HG02973 (cell line): Measurements from ENCODE around the gene FGF14.
A peak's percentile ranks its signal among the peaks of the same experiment; 100 is the strongest.

Experiments used
- ATAC-seq: cut with Tn5 transposase; IDR thresholded peaks from one replicate; pipeline ENCODE4 v1.9.1; 2021; ENCODE audit warnings: moderate library complexity; ENCODE audit not compliant: unreplicated experiment

FGF14 gene

GRCh38 chr13:101751488-101751887 is 650.4 kb downstream of the FGF14 start:
- no peak for ATAC-seq

GRCh38 chr13:101749584-101749983 is 652.3 kb downstream of the FGF14 start:
- ATAC-seq: no peak

DNA sequence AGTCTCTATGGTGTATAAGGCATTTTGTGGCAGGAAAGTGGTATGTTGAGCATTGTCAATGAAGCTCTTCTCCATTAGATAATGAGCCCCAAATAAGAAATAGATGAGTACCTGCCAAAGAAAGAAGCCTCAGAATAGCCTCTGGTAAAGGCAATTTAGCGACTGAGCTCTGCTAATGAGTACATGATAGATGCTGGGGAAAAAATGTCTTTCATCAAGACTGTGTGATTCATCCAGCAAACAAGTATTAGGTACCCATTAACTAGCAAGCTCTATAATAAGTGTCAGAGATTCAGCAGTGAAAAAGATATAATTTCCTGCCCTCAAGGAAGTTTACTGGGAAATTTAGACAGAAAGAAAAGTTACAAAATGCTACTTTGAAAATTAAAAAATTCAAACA is 654.8 kb downstream of the FGF14 start:
- no peak for ATAC-seq

DNA sequence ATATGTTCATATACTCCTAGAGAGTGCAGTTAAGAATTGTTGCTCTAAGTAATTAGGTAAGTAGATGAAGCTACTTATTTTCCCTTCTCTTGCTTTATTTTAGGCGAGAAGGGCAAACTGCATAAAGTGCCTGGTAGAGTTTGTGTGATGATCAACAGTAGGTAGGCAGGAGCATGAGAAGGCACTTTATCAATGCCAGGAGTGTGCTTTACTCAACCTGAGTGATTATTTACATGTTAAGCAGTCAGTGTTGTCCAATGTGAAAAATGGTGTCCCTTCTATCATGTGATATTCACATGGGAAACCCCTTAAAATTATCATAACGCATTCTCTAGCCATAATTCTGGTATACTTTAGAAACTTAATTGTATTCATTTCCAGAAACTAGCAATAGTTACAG is 655.3 kb downstream of the FGF14 start:
- no peak for ATAC-seq

DNA sequence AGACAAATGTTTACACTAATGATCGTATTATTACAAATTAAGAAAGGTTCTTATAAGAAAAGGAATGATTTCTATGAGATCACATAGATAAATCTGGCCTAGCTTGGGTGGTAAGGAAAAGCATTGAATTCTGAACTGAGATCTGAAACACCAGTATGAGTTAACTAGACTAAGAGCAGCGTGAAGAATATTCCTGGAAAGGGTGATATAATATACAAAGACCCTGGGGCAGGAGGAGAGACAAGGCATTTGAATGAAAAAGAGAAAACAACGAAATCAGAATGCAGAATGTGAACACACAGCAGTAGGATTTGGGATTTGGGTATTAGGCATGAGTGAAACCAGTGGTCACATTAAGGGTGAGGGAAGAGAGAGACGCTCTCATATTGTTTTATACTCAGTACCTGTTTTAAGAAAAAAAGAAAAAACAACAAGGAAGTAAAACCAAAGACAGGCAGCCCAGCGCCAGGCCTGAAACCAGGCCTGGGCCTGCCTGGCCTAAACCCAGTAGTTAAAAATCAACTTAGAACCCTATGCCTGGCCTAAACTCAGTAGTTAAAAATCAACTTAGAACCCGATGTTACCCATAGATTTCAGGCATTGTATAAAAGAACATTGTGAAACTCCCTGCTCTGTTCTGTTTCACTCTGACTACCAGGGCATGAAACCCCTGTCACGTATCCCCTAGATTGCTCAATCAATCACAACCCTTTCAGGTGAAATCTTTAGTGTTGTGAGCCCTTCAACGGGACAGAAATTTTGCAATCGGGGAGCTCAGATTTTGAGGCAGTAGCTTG is 662.3 kb downstream of the FGF14 start:
- ATAC-seq: peak; percentile 96

DNA sequence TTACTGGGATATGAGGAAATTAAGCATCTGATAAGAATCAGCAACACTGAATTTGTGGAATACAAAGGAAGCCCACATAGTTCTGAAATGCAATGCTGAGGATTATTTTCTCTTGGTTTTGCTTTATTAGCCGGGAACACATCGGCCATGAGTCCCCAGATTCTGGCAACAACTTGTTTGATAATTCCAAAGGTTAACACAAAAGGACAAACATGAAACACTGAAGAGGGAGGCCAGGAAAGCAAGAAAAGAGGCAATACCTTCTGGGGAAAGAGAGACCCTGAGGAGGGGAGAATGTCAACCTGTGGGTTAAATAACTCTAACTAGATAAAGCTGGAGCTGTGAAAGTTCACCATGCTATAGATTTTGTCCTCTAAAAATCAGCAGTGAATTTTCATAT is 663.5 kb downstream of the FGF14 start:
- ATAC-seq: no peak

DNA sequence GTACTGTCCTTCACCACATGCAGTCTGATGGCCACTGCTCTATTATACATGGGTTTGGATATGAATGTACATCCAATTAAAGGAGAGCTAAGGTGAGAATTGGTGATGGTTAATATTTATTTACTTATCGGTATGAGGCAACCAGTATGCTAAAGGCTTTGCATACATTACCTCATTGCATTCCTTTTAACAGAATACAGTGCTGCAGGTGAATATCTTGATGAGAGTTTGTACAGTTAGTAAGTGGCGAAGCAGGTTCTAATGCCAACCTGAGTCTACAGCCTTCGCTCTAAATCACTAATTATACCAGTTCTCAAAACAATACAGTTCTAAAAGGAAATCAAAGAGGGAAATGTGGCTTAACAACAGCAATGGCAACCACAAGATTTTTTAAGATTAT is 665.3 kb downstream of the FGF14 start:
- no peak for ATAC-seq

GRCh38 chr13:101730420-101731000 is 671.3 kb downstream of the FGF14 start:
- no peak for ATAC-seq

GRCh38 chr13:101728615-101729014 is 673.2 kb downstream of the FGF14 start:
- no peak for ATAC-seq

GRCh38 chr13:101728021-101728420 is 673.8 kb downstream of the FGF14 start:
- ATAC-seq: no peak

DNA sequence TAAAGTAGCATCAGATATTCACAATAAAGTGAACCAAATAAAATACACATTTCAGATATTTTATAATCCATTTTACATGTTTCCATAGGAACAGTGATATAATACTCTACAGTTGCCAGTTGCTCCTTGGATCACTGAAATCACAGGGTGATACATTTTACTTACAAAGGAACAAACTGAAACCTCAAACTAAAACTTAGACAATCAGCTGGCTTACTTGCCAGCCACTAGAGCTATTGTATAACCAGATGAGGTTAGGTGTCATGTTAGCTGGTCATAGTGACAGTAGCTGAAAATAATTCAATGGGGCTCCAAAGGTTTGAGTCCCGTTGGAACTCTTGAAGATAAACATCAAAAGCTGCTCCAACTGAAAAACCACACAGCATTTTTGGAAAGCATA is 674.7 kb downstream of the FGF14 start:
- no peak for ATAC-seq

- no peak for ATAC-seq
Measured at GRCh38 chr13:101726681-101727080, 675.2 kb downstream of the FGF14 start.

GRCh38 chr13:101718496-101718895 is 683.4 kb downstream of the FGF14 start:
- ATAC-seq: no peak

DNA sequence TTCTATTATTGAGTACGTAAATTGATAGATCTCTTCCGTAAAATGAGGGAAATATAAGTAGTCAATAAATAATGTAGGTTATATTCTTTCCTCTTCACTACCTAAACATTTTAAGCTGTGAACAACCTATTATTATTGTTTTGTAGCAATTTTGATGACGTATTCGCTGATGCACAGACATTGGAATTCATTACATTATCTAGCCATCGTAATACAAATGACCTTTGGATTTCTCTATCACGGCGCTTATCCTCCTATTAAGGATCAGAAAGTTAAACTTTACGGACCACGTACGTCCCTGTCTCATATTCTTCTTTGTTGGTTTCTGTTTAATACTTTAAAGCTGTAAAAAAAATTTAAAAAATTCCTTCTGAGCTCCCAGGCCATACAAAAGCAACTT is 684.5 kb downstream of the FGF14 start:
- ATAC-seq: no peak

- no peak for ATAC-seq
Measured at GRCh38 chr13:101714195-101714594, 687.7 kb downstream of the FGF14 start.

- no peak for ATAC-seq
Measured at GRCh38 chr13:101712026-101712348, 689.9 kb downstream of the FGF14 start.

- ATAC-seq: no peak
Measured at GRCh38 chr13:101711307-101712025, 690.4 kb downstream of the FGF14 start.

DNA sequence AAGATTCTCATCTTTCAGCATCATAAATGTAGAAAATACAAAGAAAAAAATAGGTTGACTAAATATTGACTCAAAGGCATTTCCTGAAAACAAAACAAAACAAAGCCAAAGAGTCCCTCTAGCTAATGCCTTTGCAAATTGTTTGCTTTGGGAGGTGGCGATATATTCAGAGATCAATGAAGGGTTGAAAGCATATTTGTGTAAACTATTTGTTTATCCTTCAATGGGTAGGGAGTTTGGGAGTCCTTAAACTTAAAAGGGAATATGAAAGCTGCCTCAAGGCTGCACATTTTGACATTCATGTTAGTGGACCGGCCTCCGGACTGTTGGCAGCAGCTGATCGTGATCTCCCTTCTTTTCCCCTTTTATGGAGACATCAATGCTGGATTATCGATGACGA is 691.9 kb downstream of the FGF14 start:
- ATAC-seq: no peak

- ATAC-seq: no peak
Measured at GRCh38 chr13:101708115-101708514, 693.7 kb downstream of the FGF14 start.

GRCh38 chr13:101707659-101708058 is 694.2 kb downstream of the FGF14 start:
- no peak for ATAC-seq

- no peak for ATAC-seq
Measured at GRCh38 chr13:101706651-101707050, 695.2 kb downstream of the FGF14 start.

GRCh38 chr13:101703838-101704237 is 698.0 kb downstream of the FGF14 start:
- ATAC-seq: no peak
